Transverse colon (tissue), 4 donors: ENCODE measurements around the gene PLEKHG4B.

Experiments
- CTCF ChIP-seq, 5 experiments: fragments of 200-600 bp in 3 of 5; fragments of 450-650 bp in 2 of 5; sonication (generic) in 3 of 5; IDR thresholded peaks; 1 replicate in 2 of 5; 2 replicates in 3 of 5; pipeline ENCODE4 v1.5.1; 2016 to 2017; ENCODE audit warnings: antibody characterized with exemption in 5 of 5, inconsistent platforms in 3 of 5, mild to moderate bottlenecking in 2 of 5, moderate library complexity in 1 of 5
- POLR2A ChIP-seq: fragments of 450-650 bp; IDR thresholded peaks from one replicate; pipeline ENCODE4 v1.6.1; 2016; ENCODE audit warnings: antibody characterized with exemption, mild to moderate bottlenecking, moderate library complexity
- POLR2AphosphoS5 ChIP-seq, 3 donors: sonication (generic); formaldehyde crosslinking; IDR thresholded peaks; one replicate each; pipeline ENCODE4 v1.6.1; 2016; ENCODE audit warnings: antibody characterized with exemption in 3 of 3

- TF ChIP-seq POLR2A (no peak), CTCF (IDR thresholded peaks at IDR 0.05) (no peak), POLR2AphosphoS5 (IDR thresholded peaks at IDR 0.05) (no peak)
Measured at GRCh38 chr5:169728-170094, 77.7 kb downstream of the PLEKHG4B start.
